PFSK-1 (cell line): ENCODE data around the gene KLHL42.

Experiments
- TAF1 ChIP-seq: IDR thresholded peaks from 2 replicates; pipeline ENCODE4 v1.6.1; 2012; ENCODE audit warnings: low read length, control low read depth, borderline replicate concordance; ENCODE audit not compliant: insufficient read depth
- TF ChIP-seq, protein P1 (sequence below), 2 experiments: IDR thresholded peaks; 2 replicates each; pipeline versions ENCODE4 v1.6.1 to v1.8.0; 2011 to 2012; ENCODE audit warnings: low read depth in 2 of 2, low read length in 2 of 2, control low read depth in 1 of 2, inconsistent platforms in 1 of 2, mild to moderate bottlenecking in 1 of 2, moderate library complexity in 1 of 2; ENCODE audit not compliant: insufficient read depth in 1 of 2

DNA sequence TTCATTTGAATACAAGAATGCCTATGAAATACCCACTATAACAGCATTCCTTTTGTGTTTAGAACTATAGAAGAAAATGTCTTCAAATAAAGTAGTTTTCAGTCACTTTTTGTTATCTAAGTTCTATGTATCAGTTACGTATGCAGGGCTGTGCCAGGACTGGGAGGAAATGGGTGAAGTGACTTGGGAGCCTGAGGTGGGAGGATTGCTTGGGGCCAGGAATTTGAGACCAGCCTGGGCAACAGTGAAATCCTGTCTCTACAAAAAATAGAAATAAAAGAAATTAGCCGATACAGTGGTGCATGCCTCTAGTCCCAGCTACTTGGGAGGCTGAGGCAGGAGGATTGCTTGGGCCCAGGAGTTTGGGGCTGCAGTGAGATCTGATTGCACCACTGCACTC, 22.9 kb downstream of the KLHL42 start:
- TF ChIP-seq, protein P1, sequence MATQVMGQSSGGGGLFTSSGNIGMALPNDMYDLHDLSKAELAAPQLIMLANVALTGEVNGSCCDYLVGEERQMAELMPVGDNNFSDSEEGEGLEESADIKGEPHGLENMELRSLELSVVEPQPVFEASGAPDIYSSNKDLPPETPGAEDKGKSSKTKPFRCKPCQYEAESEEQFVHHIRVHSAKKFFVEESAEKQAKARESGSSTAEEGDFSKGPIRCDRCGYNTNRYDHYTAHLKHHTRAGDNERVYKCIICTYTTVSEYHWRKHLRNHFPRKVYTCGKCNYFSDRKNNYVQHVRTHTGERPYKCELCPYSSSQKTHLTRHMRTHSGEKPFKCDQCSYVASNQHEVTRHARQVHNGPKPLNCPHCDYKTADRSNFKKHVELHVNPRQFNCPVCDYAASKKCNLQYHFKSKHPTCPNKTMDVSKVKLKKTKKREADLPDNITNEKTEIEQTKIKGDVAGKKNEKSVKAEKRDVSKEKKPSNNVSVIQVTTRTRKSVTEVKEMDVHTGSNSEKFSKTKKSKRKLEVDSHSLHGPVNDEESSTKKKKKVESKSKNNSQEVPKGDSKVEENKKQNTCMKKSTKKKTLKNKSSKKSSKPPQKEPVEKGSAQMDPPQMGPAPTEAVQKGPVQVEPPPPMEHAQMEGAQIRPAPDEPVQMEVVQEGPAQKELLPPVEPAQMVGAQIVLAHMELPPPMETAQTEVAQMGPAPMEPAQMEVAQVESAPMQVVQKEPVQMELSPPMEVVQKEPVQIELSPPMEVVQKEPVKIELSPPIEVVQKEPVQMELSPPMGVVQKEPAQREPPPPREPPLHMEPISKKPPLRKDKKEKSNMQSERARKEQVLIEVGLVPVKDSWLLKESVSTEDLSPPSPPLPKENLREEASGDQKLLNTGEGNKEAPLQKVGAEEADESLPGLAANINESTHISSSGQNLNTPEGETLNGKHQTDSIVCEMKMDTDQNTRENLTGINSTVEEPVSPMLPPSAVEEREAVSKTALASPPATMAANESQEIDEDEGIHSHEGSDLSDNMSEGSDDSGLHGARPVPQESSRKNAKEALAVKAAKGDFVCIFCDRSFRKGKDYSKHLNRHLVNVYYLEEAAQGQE (IDR thresholded peaks at IDR 0.05; ENCODE audit: insufficient read depth in 1 of 2, low read depth in 2 of 2, low read length in 2 of 2), result no peak
- no peak for TF ChIP-seq TAF1
